Activated B cell treated with CpG ODN at 0.5 μM for 24 hours (primary cell): Measurements from ENCODE around the gene CARNS1. TPM values are rescaled to one million over a fixed set of nuclear protein-coding genes. Genes with fewer than 3 reads are reported as not detected.
"Not testable (repeated sequence)": the region's sequence is repeated elsewhere in the genome, so short reads cannot be mapped to it uniquely, and the experiment has no call there.

Experiments
- ATAC-seq: fragments of 200-7000 bp; cut with Tn5 transposase; one replicate; pipeline ENCODE4 v1.10.0; 2021; ENCODE audit warnings: low read depth, mild to moderate bottlenecking, moderate library complexity
- CTCF ChIA-PET: fragments of 350-600 bp; sonication (Branson Sonifier 250); formaldehyde crosslinking; loops from one replicate; lab custom pipeline; 2021; ENCODE audit warnings: antibody characterized with exemption; lab: Charles Lee
- POLR2A ChIA-PET: fragments of 350-600 bp; sonication (Branson Sonifier 250); formaldehyde crosslinking; loops from one replicate; lab custom pipeline; 2021; ENCODE audit warnings: antibody characterized with exemption; lab: Charles Lee
- DNase-seq: peaks from one replicate; pipeline ENCODE4 v3.0.0; 2022
- H3K27ac Mint-ChIP-seq: one replicate; pipeline ENCODE4 v1.8.0; 2020; ENCODE audit warnings: mixed read lengths
- H3K27me3 Mint-ChIP-seq: one replicate; pipeline ENCODE4 v1.8.0; 2021; ENCODE audit warnings: mixed read lengths
- H3K36me3 Mint-ChIP-seq: one replicate; pipeline ENCODE4 v1.8.0; 2021; ENCODE audit warnings: low read depth, mixed read lengths
- H3K4me1 Mint-ChIP-seq: one replicate; pipeline ENCODE4 v1.8.0; 2021; ENCODE audit warnings: mixed read lengths
- H3K4me3 Mint-ChIP-seq: one replicate; pipeline ENCODE4 v1.8.0; 2020; ENCODE audit warnings: mild to moderate bottlenecking, mixed read lengths
- H3K9me3 Mint-ChIP-seq: one replicate; pipeline ENCODE4 v1.8.0; 2020; ENCODE audit warnings: mixed read lengths
- intact Hi-C: fragments of 100-400 bp; cut with micrococcal nuclease; formaldehyde crosslinking; loops from one replicate; pipeline ENCODE4 v1.15.1; 2024
- total RNA-seq: library from RNA; stranded (reverse); gene quantifications from 2 replicates; pipeline ENCODE4 v1.2.3, GENCODE V29; 2022
- TF ChIP-seq, protein P1 (sequence below): fragments of 200-600 bp; IDR thresholded peaks from one replicate; pipeline ENCODE4 v1.8.0; 2022; ENCODE audit warnings: antibody characterized with exemption, mild to moderate bottlenecking

Gene CARNS1
- total RNA-seq, 1 donor from 2014 or later: 6.3 TPM

DNA sequence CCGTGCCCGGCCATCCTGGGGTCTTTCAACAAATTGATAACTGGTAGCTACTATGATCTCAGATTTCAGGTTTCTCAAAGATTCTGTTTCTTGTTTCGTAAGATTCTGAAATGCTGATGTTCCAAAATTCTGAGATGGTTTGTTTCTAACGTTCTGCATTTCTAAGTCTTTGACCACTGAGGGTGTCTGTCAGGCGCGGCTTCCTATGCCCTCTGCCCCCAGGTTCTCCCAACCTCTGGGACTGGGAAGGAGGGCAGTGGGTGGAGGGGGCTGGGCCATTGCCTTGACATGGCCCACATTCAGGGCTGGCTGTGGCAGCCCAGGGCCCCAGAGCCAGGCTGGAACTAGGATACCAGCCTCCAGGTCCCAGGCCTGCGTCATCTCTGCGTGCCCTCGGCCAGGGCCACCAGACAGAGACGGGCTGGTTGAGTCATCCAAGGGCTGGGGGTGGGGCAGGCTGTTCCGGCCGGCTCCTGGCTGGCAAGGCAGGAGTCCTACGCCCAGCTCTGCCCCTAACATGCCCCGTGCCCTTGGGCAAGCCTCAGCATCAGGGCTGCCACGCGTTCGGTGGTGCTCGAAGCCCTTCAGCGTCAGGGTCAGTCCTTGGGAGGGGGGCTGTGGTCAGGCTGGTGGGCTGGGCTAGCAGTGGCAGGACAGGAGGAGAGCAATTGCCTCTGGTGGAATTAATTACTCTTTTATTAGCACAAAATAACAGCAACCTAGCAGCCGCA, 48.4 kb downstream of the CARNS1 start:
- intact Hi-C loops: loop anchor here (1.0 kb wide), 8 partner anchors 18 to 111 kb away; partner anchors contain the start of genes CDK2AP2, POLD4, PPP1CA and PTPRCAP
- TF ChIP-seq, protein P1, sequence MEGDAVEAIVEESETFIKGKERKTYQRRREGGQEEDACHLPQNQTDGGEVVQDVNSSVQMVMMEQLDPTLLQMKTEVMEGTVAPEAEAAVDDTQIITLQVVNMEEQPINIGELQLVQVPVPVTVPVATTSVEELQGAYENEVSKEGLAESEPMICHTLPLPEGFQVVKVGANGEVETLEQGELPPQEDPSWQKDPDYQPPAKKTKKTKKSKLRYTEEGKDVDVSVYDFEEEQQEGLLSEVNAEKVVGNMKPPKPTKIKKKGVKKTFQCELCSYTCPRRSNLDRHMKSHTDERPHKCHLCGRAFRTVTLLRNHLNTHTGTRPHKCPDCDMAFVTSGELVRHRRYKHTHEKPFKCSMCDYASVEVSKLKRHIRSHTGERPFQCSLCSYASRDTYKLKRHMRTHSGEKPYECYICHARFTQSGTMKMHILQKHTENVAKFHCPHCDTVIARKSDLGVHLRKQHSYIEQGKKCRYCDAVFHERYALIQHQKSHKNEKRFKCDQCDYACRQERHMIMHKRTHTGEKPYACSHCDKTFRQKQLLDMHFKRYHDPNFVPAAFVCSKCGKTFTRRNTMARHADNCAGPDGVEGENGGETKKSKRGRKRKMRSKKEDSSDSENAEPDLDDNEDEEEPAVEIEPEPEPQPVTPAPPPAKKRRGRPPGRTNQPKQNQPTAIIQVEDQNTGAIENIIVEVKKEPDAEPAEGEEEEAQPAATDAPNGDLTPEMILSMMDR: no peak
- no peak for DNase-seq
- Mint-ChIP-seq H3K27ac (peak overlapping the region; percentile 94), H3K4me3 (peak overlapping the region; percentile 88), H3K4me1 (peaks cover 80% of the 10 kb centered on the region), H3K27me3 (no peaks in the 10 kb centered on the region), H3K36me3 (peaks cover 11% of the 10 kb centered on the region), H3K9me3 (no peaks in the 10 kb centered on the region)
- POLR2A ChIA-PET: interaction anchor here (0.6 to 33.4 kb wide), 5 partner anchors 20 to 61 kb away, joined by 3 to 1417 read pairs (median 30); partner anchors contain the start of genes AIP, CORO1B, PPP1CA and PTPRCAP
- no peak for ATAC-seq
- CTCF ChIA-PET: interaction anchor here (1.0 kb wide), 1 partner anchor 27 kb away, joined by 3 read pairs; the partner anchor contains the start of gene PTPRCAP

DNA sequence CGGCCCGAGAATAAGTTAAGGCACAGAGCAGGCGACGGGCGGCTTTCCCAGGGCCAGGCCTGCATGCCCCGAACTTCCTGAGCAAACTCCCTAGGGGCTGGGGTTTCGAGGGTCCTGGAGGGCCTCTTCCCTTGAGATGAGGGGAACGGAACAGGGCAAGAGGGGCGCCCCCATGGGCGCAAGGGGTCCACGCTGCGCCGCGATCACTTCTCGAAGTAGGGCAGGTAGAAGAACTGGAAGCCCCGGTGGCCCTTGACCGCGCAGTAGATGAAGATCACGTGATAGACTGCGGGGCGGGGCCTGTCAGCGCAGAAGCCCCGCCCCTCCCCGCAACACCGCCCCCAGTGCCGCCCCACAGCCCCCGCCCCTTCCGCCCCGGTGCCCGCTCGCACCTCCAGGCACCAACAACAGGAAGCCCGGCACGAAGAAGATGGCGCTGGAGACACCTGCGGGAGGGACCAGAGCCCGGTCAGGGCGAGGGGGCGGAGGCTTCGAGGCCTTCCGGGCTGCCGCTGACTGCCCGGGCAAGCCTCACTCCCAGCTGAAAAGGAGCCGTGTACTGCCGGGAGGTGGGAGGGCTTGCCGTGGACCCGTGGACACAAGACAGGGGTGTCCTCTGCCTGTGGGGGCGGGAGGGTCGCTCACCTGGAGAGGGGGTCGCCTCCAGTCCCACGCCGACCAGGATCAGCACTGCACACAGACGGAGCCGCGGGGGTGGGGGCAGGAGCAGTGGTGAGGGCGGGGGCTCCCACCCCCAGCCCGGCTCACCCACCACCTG, 49.1 kb downstream of the CARNS1 start:
- TF ChIP-seq, protein P1: no peak
- Mint-ChIP-seq H3K27ac (peak overlapping the region; percentile 94), H3K4me1 (peaks cover 77% of the 10 kb centered on the region), H3K36me3 (peaks cover 11% of the 10 kb centered on the region), H3K27me3 (no peaks in the 10 kb centered on the region), H3K9me3 (no peaks in the 10 kb centered on the region), H3K4me3 (peak overlapping the region; percentile 88)
- ChIA-PET POLR2A (interaction anchor here (0.7 to 33.4 kb wide), 19 partner anchors 15 to 225 kb away, joined by 3 to 1417 read pairs (median 4); partner anchors contain the start of genes AIP, CLCF1, CORO1B and POLD4), CTCF (interaction anchor here (0.7 to 1.7 kb wide), 3 partner anchors 27 to 63 kb away, joined by 3 to 6 read pairs (median 3); partner anchors contain the start of genes PPP1CA and PTPRCAP)
- intact Hi-C loops: loop anchor here (1.0 kb wide), 8 partner anchors 18 to 111 kb away; partner anchors contain the start of genes CDK2AP2, POLD4, PPP1CA and PTPRCAP
- DNase-seq: peak; percentile 83
- ATAC-seq: peak; percentile 71

DNA sequence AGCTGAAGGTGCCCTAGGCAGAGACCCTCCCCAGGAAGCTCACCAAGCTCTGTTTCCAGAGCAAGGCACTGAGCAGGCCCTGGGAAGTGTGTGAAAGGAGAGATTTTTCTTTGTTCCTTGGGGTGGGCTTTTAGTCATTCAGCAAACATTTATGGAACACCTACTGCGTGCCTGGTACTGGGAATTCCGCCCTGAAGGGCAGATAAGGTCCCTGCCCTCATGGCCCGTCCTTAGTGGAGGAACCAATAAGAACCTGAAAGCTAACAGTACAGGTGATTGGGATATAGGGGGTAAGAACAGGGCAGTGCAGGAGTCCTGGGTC, 49.7 kb downstream of the CARNS1 start:
- ATAC-seq (no peak), DNase-seq (no peak)
- TF ChIP-seq, protein P1: no peak
- ChIA-PET CTCF (interaction anchor here (0.7 to 1.7 kb wide), 3 partner anchors 27 to 64 kb away, joined by 3 to 6 read pairs (median 3); partner anchors contain the start of genes PPP1CA and PTPRCAP), POLR2A (interaction anchor here (0.7 to 33.4 kb wide), 19 partner anchors 14 to 225 kb away, joined by 3 to 1417 read pairs (median 4); partner anchors contain the start of genes AIP, CLCF1, CORO1B and POLD4)
- Mint-ChIP-seq H3K36me3 (peaks cover 11% of the 10 kb centered on the region), H3K27ac (peak overlapping the region; percentile 94), H3K9me3 (no peaks in the 10 kb centered on the region), H3K4me3 (peak overlapping the region; percentile 88), H3K4me1 (peaks cover 76% of the 10 kb centered on the region), H3K27me3 (no peaks in the 10 kb centered on the region)
- intact Hi-C loops: no loop called here

DNA sequence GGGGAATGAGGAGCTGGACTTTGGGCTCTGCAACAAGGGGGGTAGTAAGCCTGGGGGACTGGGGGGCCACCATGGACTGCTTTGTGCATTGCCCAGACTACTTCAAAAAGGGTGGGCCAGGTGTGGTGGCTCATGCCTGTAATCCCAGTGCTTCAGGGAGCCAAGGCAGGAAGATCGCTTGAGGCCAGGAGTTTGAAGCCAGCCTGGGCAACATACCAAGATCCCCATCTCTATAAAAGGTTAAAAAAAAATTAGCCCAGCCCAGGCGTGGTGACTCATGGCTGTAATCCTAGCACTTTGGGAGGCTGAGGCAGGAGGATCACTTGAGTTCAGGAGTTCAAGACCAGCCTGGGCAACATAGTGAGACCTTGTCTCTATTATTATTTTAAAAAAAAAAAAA, 50.1 kb downstream of the CARNS1 start:
- ChIA-PET CTCF (interaction anchor here (0.7 to 1.7 kb wide), 3 partner anchors 28 to 64 kb away, joined by 3 to 6 read pairs (median 3); partner anchors contain the start of genes PPP1CA and PTPRCAP), POLR2A (interaction anchor here (0.7 to 33.4 kb wide), 16 partner anchors 18 to 226 kb away, joined by 3 to 1417 read pairs (median 4); partner anchors contain the start of genes AIP, CLCF1, CORO1B and POLD4)
- intact Hi-C loops, H3K27me3 Mint-ChIP-seq, ATAC-seq, H3K9me3 Mint-ChIP-seq, DNase-seq: not testable (repeated sequence)
- Mint-ChIP-seq H3K27ac (peak overlapping the region; percentile 94), H3K4me1 (peaks cover 75% of the 10 kb centered on the region), H3K4me3 (peak overlapping the region; percentile 88), H3K36me3 (peaks cover 11% of the 10 kb centered on the region)

DNA sequence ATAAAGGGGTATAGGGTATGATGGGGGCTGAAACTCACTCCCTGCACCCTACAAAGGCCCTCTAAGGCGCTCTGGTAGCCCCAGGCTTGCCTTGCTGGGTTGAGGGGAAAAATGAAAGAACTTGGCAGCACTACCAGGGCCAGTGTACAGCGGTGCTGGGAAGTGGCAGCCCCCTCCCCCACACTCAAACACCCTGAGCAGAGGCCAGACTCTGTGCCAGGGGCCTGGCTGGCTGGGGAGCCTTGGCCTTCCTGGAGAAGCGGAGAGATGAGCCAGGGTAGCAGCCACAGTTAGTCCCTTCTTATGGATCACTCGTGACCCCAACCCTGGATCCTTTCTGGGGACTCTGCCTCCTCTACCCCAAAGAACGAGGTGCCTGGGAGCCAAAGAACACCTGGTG, 50.9 kb downstream of the CARNS1 start:
- ATAC-seq: no peak
- TF ChIP-seq, protein P1: no peak
- H3K4me1 Mint-ChIP-seq: peaks cover 68% of the 10 kb centered on the region
- ChIA-PET POLR2A (interaction anchor here (0.7 to 33.4 kb wide), 10 partner anchors 7 to 227 kb away, joined by 3 to 1417 read pairs (median 13); partner anchors contain the start of genes CORO1B, PPP1CA, PTPRCAP and RPS6KB2), CTCF (interaction anchor here (1.7 kb wide), 1 partner anchor 65 kb away, joined by 6 read pairs; the partner anchor contains the start of gene PPP1CA)
- no peak for DNase-seq
- H3K27me3 Mint-ChIP-seq: no peaks in the 10 kb centered on the region
- intact Hi-C loops: no loop called here
- H3K36me3 Mint-ChIP-seq: peaks cover 11% of the 10 kb centered on the region
- H3K9me3 Mint-ChIP-seq: no peaks in the 10 kb centered on the region
- H3K4me3 Mint-ChIP-seq: no peak overlapping the region
- peak overlapping the region; percentile 63 for H3K27ac Mint-ChIP-seq
